SIG-M5 treated with dmso at 0.1 percent for 504 hours (cell line): ENCODE measurements around the gene TRPM1.

Experiments
- DNase-seq: peaks from one replicate; lab custom pipeline; 2025; ENCODE audit not compliant: unreplicated experiment; lab: John Stamatoyannopoulos, UW

Gene TRPM1

DNA sequence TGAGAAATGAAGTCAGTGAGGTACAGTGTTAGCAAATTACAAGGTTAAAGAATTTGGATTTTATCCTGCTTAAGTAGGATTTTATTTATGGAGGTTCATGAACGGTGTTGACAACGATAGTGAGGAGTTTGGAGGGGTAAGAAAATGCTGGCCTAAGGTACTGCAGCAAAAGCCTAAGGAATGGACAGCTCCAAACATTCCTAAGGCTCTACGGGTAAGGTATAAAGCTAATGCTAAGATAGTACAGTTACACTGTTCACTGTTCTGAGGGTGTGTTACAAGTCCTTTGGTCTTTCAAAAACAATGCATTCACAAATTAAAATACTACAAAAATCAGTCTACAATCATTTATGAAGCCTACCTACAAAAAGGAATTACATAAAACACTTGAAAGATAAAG lies 117.4 kb downstream of the TRPM1 start:
- DNase-seq: no peak

DNA sequence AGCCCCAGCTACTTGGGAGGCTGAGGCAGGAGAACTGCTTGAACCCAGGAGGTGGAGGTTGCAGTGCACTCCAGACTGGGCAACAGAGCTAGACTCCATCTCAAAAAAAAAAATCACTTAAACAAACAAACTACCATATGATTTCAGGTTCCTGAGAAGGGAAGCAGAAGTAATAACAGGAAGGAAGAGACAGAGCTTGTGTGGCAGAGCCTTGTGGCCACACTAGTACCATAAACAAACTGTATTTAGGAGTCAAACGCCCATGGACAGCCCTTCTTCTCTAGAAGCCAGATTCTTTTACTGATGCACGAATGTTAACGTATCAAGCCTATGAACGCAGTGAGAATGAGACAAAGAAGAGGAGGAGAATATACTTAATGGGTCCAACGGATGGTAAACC lies 122.1 kb downstream of the TRPM1 start:
- DNase-seq: peak; percentile 9

DNA sequence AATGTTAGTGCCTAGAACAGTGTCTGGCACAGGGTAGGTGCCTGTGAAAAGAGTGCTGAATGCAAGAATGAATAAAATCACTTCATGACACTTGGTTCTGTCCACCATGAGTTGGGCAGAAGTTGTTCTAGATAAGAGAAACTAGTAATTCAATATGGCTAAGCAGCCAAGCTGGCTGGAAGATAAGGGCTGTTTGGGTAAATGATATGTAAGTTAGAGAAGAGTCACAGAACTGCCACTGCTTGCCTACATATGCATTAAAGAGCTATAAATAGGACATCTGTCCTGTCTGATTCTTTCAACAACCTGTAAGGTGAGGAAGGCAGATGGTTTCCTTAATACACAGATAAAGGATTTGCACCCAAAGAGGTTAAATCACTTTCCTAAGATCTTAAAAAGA lies 123.2 kb downstream of the TRPM1 start:
- DNase-seq: no peak

DNA sequence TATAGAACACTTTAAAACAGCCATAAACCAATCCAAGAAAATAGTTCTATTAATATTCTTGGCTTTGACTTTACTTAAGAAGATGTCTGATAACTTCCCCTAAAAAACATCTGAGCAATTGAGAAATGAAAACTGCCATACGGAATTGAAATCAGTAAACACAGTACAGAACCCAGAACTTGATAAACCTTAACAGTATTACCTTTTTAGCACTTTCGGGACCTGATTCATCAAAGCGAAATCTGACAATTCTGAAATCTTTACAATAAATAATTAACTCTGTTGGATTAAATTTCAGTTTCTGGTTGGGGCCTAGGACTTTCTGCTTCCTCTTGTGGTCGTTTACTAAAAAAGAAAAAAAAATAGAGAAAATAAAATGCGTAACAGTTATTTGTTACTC lies 127.4 kb downstream of the TRPM1 start:
- DNase-seq: no peak

DNA sequence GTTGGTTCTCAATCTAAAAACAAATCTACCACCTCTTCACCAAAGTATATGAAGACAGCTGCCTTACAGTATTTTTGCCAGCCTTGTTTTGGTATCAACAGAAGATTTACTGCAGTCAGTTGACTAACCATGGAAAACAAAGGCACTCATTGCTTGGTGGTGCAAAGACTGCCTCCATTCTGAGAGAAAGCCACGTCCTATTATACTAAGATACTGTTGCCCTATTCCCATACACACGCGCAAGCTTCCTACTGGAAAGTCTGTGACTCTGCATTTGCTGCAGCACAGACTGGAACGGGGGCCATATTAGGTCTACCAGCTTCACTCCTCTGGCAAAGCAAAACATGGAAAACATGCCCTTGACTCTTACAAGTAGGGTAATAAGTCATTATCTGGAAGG lies 128.1 kb downstream of the TRPM1 start:
- no peak for DNase-seq

DNA sequence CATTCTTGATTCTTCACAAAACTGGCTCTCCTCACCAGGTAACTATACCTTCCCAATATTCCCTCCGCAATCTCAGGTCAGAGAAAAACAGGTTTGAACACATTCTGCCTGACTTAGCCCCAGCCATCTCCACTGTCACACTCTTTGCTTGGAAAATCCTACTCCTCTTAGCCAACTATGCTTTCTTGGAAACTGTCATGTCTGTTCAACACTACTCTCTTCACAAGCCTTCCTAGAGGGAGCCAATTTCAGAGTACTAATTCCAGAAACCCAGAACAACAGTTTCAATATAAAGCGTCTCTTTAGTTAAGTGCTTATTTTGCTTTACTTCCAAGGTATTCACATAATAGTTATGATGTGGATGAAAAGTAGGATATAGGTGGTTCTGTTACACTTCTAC lies 131.8 kb downstream of the TRPM1 start:
- no peak for DNase-seq

DNA sequence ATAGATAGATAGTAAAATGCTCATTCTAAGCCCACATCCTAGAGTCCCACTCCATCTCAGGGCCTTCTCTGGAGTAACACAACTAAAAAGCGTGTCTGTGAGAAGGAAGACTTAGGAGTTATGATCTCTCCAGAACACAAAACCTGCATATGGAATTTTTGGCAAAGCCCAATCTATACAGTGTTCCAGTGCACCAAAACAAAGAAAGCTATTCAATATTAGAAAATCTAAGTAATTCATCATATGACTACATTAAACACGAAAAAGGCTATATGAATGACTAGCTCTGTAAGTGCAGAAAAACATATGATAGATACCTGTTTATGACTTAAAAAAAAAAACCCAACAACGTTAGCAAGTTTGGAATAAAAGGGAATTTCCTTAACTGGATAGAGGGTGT lies 137.8 kb downstream of the TRPM1 start:
- no peak for DNase-seq

DNA sequence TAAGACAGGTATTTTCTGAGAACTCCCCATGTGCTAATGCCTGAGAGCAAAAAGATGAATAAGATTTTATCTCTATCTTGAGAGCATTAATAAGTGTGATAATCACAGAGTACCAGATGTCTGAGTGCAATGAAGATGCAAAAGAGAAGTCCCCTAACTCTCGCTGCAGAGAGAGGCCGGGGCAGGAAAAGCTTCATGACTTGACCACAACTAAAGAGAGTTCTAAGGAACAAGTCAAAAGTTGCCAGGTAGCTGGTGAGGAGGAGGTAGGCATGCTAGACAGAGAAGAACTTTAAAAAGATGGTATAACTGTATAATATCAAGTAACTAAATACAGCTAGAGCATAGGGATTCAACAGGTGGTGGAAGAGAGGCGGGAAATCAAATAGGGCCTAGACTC lies 138.9 kb downstream of the TRPM1 start:
- no peak for DNase-seq

DNA sequence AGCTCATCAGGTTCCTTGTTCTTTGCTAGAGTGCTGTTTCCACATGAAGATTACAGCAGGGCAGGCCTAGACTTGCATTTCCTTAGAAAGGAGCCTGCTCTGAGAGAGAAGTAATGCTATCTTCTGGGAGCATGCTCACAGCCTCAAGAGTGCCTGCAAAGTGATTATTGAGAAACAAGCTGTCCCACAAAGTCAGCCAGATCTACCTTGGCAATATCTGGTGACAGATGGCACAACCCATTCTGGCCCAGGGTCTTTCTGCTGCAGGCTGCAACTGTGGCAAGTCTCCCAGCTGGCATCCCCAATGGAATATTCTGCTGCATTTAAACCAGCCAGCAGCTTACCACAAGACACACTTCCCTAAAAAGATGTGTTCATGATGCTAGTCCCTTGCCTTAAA lies 139.4 kb downstream of the TRPM1 start:
- DNase-seq: peak; percentile 33

DNA sequence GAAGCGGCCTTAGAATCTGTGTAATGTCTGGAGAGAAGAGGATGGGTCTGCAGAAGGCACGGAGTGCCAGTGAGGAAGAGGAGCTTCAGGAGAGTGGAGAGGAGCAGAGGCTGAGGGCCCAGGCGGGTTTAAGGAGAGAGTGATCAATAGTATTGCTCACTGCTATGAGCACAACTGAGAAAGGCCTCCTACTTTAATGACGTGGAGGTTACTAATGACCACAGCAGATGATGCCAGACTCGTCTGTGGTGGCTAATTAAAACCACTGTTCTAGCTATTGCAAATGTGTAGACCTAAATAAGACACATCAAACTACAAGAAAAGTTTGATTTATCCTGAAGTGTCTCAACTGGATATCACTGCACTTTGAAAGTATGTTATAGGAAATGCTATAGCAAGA lies 143.3 kb downstream of the TRPM1 start:
- no peak for DNase-seq

DNA sequence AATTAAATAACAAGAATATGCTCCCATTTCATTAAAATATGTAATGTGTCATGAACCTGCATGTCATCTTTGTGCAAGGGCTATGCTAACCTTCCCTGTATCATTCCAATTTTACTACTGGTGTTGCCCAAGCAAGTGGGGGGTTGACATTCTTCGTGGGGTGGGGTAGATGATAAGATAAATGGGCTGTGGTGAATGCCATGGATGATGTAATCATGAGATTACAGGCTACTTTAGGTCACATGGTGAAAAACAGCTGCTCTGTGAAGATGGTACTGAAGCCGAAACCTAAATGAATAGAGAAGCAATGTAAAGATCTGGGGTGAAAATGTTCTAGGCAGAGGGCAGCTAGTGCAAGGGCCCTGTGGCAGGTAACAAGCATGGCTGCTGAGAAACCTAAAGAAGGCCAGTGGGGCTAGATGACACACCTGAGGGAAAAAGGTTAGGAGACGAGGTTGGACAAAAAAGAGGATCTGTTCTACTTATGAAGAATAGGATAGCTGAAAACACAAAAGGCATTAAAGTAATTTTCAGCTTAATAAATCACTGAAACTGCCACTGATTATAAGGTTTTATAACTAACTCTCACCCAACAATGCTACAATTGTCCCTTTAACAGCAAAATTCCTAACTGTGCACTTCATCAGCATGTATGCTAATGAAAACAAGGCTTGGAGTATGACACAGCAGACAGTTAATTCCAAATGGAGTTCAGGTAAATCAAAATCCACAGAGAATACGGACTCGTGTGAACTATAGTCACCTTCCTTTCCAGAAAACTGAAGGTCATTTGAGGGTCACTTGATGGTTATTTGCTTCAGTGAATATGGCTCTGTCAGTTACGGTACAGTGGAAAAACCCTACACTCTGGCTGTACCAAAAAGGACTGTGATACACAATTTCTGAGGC lies 145.1 kb downstream of the TRPM1 start:
- DNase-seq: peak; percentile 25

DNA sequence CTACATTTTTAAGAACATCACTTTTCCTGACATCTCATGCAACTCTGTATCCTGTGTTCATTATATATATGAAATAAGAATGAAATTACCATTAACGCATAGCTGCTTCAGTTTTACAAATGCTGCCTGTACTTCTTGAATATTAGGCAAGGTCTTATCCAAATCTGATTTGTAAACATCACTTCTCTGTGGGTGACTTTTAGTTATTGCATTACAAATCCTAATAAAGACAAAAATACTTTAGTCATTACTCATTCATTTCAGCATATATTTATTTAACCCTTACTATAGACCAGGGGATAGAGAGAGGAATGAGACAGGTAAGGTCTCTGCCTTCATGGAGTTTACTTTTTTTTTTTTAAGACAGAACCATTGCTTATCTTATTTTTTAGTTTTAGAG lies 146.9 kb downstream of the TRPM1 start:
- DNase-seq: no peak

DNA sequence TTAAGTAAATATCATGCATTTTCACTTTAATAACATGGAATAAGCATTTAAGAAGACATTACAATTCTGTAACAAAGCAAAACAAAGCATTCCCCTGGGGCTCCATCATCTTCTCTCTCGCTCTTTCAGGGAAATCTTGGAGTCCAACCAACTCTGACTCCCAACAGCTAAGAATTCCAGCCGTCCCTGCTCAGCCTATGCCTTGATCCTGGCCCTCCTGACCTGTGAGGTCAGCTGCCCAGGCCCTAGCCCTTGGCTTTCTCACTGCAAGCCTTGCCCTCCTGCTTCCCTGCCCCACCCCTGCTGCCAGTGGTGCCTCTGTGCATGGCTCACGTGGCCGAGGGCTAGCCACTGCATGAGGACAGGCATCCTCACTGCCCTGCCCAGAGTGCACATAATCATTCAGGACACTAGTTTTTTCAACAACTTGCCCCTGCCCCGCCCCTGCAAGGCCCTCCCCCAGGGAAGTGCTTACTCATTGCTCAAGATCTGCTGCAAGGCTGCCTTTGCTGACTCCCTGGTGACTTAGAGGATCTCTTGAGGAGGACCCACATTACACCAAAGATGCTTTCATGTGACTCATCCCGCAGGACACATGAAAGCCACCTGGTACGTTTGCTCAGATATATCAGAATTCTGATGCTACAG lies 147.7 kb downstream of the TRPM1 start:
- DNase-seq: peak; percentile 54

DNA sequence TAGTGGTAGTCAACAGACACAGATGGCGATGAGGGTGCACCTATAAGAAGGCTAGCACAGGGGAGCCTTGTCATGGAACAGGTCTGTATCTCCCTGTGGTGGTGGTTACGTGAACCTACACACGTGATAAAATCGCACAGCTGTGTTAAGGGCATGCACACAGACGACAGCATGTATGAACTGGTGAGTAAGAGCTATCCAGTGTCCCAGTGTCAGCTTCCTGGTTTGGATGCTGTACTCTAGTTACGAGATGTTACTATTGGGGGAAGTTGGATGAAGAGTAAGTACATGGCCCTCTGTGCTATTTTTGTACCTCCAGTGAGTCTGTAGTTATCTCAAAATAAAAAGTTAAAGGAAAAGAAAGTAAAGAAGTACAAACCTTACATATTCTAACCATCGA lies 148.3 kb downstream of the TRPM1 start:
- DNase-seq: no peak
